Osteocyte (in vitro differentiated cells): Measurements from ENCODE around the gene GALNT14. TPM values are rescaled to one million over a fixed set of nuclear protein-coding genes. Genes with fewer than 3 reads are reported as not detected.
"Not testable (repeated sequence)": the region's sequence is repeated elsewhere in the genome, so short reads cannot be mapped to it uniquely, and the experiment has no call there.

Experiments used
- DNase-seq: peaks from one replicate; pipeline ENCODE4 v3.0.0; 2021; ENCODE audit warnings: mixed read lengths; ENCODE audit not compliant: unreplicated experiment; ENCODE audit errors: extremely low spot score
- H3K27ac Mint-ChIP-seq: one replicate; pipeline ENCODE4 v1.8.0; 2021; ENCODE audit warnings: mild to moderate bottlenecking, mixed read lengths; ENCODE audit not compliant: unreplicated experiment
- H3K27me3 Mint-ChIP-seq: one replicate; pipeline ENCODE4 v1.8.0; 2021; ENCODE audit warnings: mixed read lengths; ENCODE audit not compliant: unreplicated experiment
- H3K36me3 Mint-ChIP-seq: one replicate; pipeline ENCODE4 v1.8.0; 2021; ENCODE audit warnings: mixed read lengths; ENCODE audit not compliant: unreplicated experiment
- H3K4me1 Mint-ChIP-seq: one replicate; pipeline ENCODE4 v1.8.0; 2021; ENCODE audit warnings: mixed read lengths; ENCODE audit not compliant: unreplicated experiment
- H3K4me3 Mint-ChIP-seq: one replicate; pipeline ENCODE4 v1.8.0; 2021; ENCODE audit warnings: mild to moderate bottlenecking, moderate library complexity, mixed read lengths; ENCODE audit not compliant: unreplicated experiment
- H3K9me3 Mint-ChIP-seq: one replicate; pipeline ENCODE4 v1.8.0; 2021; ENCODE audit warnings: mixed read lengths; ENCODE audit not compliant: unreplicated experiment
- long read RNA-seq: library from polyadenylated mRNA; unstranded; transcript quantifications from one replicate; pipeline ENCODE4 v2.0.0, GENCODE V29; 2021
- total RNA-seq: library from RNA; stranded (reverse); gene quantifications from 2 replicates; pipeline ENCODE4 v1.2.1, GENCODE V29; 2021
- TF ChIP-seq, protein P1 (sequence below): fragments of 200-600 bp; sonication (generic); IDR thresholded peaks from 2 replicates; pipeline ENCODE4 v1.5.0; 2021; ENCODE audit warnings: antibody characterized with exemption, mild to moderate bottlenecking, moderate library complexity

The GALNT14 gene, protein sequence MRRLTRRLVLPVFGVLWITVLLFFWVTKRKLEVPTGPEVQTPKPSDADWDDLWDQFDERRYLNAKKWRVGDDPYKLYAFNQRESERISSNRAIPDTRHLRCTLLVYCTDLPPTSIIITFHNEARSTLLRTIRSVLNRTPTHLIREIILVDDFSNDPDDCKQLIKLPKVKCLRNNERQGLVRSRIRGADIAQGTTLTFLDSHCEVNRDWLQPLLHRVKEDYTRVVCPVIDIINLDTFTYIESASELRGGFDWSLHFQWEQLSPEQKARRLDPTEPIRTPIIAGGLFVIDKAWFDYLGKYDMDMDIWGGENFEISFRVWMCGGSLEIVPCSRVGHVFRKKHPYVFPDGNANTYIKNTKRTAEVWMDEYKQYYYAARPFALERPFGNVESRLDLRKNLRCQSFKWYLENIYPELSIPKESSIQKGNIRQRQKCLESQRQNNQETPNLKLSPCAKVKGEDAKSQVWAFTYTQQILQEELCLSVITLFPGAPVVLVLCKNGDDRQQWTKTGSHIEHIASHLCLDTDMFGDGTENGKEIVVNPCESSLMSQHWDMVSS
- 3.6 and 4.1 TPM in 2 replicates for total RNA-seq
- long read RNA-seq, transcript GALNT14-202 (15 exons, 2,733 nt), result major isoform, 5 of 5 reads
- long read RNA-seq, partial matches to known transcripts, result 0 of 5 reads
- long read RNA-seq, other reads (novel, unspliced or antisense), result 0 of 5 reads

DNA sequence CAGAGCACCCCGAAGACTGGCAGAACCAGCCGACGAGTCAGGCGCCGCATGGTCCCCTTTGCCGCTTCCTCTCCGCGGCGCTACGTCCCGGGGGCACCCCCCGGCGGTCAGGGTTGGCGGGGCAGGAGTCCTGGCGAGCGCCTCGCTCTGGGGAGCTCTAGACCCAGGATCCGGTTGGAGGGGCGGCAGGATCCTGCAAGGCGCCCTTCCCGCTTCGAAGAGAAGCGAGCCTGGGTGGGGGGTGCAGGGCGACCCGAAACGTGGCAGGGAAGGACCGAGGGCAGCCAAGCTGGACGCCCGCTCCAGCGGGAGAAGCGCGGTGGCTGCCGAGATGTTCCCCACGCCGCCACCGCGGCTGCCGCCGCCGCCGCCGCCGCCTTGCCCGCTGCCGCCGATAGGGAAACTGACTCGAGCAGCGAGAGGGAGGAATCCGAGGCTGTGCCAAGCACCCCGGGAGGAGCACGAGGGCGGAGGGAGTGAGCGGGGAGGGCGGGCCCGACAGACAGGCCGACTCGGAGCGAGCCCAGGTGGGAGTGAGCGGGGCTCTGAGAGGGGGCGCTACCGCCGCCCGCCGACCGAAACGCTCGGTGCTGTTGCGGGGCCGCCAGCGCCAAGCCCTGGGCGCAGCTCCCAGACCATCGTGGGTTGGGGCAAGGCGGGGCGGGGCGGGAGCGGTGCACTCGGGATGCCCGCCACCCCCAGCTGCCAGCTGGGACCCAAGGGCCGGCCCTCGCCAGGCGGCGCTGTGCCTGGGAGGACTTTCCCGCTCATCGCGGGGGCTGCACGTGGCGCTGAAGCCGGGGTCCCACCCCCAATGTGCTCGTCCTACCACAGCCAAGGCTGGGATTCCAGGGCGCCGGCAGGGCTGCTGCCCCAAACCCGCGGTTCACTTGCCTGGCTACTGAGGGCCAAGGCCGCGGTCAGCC is at the start of gene GALNT14:
Gene GALNT14, minus strand, starts transcription at position 404 of the 926 bp plus-strand sequence. Its CDS starts 354 bp downstream, at position 50.
- H3K27me3 Mint-ChIP-seq, result peaks cover 73% of the 10 kb centered on the region

DNA sequence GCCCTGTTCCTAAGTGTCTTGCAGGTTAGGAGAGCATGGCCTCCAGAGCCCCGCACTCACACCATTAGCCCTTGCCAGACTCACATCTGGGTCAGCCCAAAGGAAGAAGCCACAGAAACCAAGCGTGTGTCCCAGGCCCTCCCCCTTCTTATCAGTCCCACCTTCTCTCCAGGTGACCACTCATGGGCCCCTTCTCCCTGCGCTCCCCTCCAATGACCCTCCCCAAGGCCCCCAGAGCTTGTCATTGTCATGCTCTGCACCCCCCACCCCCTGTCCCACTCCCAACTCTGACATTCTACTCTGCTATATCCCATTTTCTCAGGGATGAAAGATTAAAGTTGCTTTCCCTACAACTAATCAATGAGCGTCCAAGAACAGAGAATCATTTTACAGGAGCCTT is 48.9 kb upstream of the GALNT14 start:
- Mint-ChIP-seq H3K4me3 (no peak overlapping the region), H3K4me1 (no peaks in the 10 kb centered on the region), H3K27me3 (peaks cover 44% of the 10 kb centered on the region), H3K27ac (no peak overlapping the region), H3K9me3 (no peaks in the 10 kb centered on the region), H3K36me3 (no peaks in the 10 kb centered on the region)
- TF ChIP-seq, protein P1, sequence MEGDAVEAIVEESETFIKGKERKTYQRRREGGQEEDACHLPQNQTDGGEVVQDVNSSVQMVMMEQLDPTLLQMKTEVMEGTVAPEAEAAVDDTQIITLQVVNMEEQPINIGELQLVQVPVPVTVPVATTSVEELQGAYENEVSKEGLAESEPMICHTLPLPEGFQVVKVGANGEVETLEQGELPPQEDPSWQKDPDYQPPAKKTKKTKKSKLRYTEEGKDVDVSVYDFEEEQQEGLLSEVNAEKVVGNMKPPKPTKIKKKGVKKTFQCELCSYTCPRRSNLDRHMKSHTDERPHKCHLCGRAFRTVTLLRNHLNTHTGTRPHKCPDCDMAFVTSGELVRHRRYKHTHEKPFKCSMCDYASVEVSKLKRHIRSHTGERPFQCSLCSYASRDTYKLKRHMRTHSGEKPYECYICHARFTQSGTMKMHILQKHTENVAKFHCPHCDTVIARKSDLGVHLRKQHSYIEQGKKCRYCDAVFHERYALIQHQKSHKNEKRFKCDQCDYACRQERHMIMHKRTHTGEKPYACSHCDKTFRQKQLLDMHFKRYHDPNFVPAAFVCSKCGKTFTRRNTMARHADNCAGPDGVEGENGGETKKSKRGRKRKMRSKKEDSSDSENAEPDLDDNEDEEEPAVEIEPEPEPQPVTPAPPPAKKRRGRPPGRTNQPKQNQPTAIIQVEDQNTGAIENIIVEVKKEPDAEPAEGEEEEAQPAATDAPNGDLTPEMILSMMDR, result no peak
- DNase-seq, result peak; percentile 60

More for the DNA sequence above, at the start of gene GALNT14:
- peak within 1 kb of the TSS; percentile 65 for H3K4me3 Mint-ChIP-seq
- peak; percentile 85 for DNase-seq
- peaks cover 4% of the 10 kb centered on the region for H3K4me1 Mint-ChIP-seq
- H3K36me3 Mint-ChIP-seq, result peaks cover 2% of the 10 kb centered on the region
- TF ChIP-seq, protein P1, result peak; percentile 60
- no peaks in the 10 kb centered on the region for H3K9me3 Mint-ChIP-seq
- no peak within 1 kb of the TSS for H3K27ac Mint-ChIP-seq

DNA sequence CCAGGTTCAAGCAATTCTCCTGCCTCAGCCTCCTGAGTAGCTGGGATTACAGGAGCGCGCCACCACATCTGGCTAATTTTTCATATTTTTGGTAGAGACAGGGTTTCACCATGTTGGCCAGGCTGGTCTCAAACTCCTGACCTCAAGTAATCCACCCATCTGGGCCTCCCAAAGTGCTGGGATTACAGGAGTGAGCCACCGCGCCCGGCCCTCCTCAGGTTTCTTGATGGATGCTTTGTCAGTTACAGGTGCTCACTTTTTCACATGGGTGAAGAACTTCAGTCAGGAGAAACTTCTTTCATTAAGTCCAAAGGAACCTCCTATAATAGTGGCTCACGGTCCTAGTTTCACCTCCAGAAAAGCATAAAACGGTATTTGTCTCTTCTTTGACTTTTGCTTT is 45.7 kb upstream of the GALNT14 start:
- H3K4me3 Mint-ChIP-seq, H3K4me1 Mint-ChIP-seq, DNase-seq, H3K36me3 Mint-ChIP-seq, H3K27ac Mint-ChIP-seq, H3K9me3 Mint-ChIP-seq: not testable (repeated sequence)
- peaks cover 37% of the 10 kb centered on the region for H3K27me3 Mint-ChIP-seq

DNA sequence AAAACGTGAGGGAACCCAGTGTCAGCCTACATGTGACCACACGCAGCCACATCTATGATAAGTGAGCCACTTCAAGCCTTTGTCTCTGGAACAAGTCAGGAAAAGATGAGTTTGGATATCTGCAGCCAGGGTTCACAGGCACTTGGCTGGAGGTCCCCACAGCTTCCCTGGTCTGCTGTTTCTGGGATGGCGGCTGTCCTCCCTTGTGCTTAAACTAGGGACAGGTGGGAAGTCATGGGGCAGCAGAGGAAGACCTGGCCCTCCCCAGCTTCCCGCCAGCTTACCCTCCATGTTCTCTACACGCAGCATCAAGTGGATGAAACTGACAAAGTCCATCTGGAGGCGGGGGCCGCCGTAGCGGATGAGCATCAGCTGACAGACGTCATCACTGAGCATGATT is 38.5 kb upstream of the GALNT14 start:
- no peaks in the 10 kb centered on the region for H3K9me3 Mint-ChIP-seq
- peak; percentile 69 for DNase-seq
- TF ChIP-seq, protein P1, result no peak
- H3K27ac Mint-ChIP-seq, result no peak overlapping the region
- H3K27me3 Mint-ChIP-seq, result peaks cover 30% of the 10 kb centered on the region
- H3K4me1 Mint-ChIP-seq, result no peaks in the 10 kb centered on the region
- H3K4me3 Mint-ChIP-seq, result no peak overlapping the region
- no peaks in the 10 kb centered on the region for H3K36me3 Mint-ChIP-seq

DNA sequence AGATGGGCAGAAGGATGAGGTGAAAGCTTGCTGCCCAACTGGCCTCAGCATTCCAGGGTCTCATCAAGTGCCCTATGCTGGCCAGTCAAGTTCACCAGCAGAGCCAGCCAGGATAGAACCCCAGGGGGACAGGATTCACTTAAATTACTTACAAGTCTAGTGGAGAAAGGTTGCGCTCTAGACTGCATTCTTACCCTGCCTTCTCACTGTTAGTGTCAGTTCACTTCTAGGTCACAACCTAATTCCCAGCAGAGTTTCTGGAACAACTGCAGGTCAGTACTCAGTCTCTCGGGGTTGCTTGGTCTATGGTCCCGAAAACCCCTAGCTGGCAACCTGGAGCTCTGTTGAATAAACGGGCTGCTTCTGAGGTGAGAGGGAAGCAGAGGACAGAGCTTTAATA is 32.9 kb upstream of the GALNT14 start:
- Mint-ChIP-seq H3K27me3 (peaks cover 33% of the 10 kb centered on the region), H3K9me3 (no peaks in the 10 kb centered on the region), H3K4me3 (no peak overlapping the region), H3K4me1 (no peaks in the 10 kb centered on the region), H3K27ac (no peak overlapping the region), H3K36me3 (no peaks in the 10 kb centered on the region)
- TF ChIP-seq, protein P1, result no peak
- DNase-seq, result peak; percentile 46
